Heart left ventricle (tissue), 16 donors: ENCODE results near the gene COL6A1. TPM values are rescaled to one million over a fixed set of nuclear protein-coding genes. Genes with fewer than 3 reads are reported as not detected.
"Not testable (repeated sequence)": the region's sequence is repeated elsewhere in the genome, so short reads cannot be mapped to it uniquely, and the experiment has no call there.

Experiments
- ATAC-seq, 4 donors: fragments of 200-7000 bp; cut with Tn5 transposase; one replicate each; pipeline ENCODE4 v1.9.1; 2020 to 2022; ENCODE audit warnings: moderate library complexity in 4 of 4, mild to moderate bottlenecking in 3 of 4, moderate number of reproducible peaks in 1 of 4
- DNase-seq, 5 donors: peaks; one replicate each; pipeline ENCODE4 v3.0.0-alpha.2; 2020
- H3K27ac ChIP-seq, 12 donors: fragments of 200-600 bp; sonication (generic) in 4 of 12; one replicate each; pipeline versions ENCODE4 v1.5.0 to v1.8.0; 2016 to 2022; ENCODE audit warnings: mild to moderate bottlenecking in 2 of 12
- H3K27me3 ChIP-seq, 9 donors: fragments of 200-600 bp; sonication (generic) in 2 of 9; one replicate each; pipeline versions ENCODE4 v1.5.1 to v1.8.0; 2016 to 2022; ENCODE audit warnings: mild to moderate bottlenecking in 3 of 9
- H3K36me3 ChIP-seq, 9 donors: fragments of 200-600 bp; sonication (generic) in 2 of 9; one replicate each; pipeline versions ENCODE4 v1.5.0 to v1.8.0; 2018 to 2022; ENCODE audit warnings: mild to moderate bottlenecking in 2 of 9
- H3K4me1 ChIP-seq, 12 donors: fragments of 200-600 bp; sonication (generic) in 4 of 12; one replicate each; pipeline versions ENCODE4 v1.5.0 to v1.8.0; 2016 to 2022; ENCODE audit warnings: mild to moderate bottlenecking in 3 of 12
- H3K4me3 ChIP-seq, 12 donors: fragments of 200-600 bp; sonication (generic) in 4 of 12; one replicate each; pipeline versions ENCODE4 v1.5.0 to v1.8.0; 2017 to 2022; ENCODE audit warnings: mild to moderate bottlenecking in 9 of 12, moderate library complexity in 4 of 12
- H3K9me3 ChIP-seq, 12 donors: fragments of 200-600 bp; sonication (generic) in 4 of 12; one replicate each; pipeline versions ENCODE4 v1.5.0 to v1.8.0; 2016 to 2022; ENCODE audit warnings: mild to moderate bottlenecking in 1 of 12
- POLR2A ChIP-seq, 2 donors: fragments of 450-650 bp; IDR thresholded peaks; one replicate each; pipeline ENCODE4 v1.6.1; 2017; ENCODE audit warnings: antibody characterized with exemption in 2 of 2, mild to moderate bottlenecking in 2 of 2, moderate library complexity in 2 of 2
- WGBS, 4 donors: extraction: QIAGEN DNeasy Blood & Tissue Kit in 2 of 4; methylation state at CpG; one replicate each; pipeline versions ENCODE4 v1.1.5 to v1.1.7; 2013 to 2018; 5-methylcytosine and 5-hydroxymethylcytosine counted together
- intact Hi-C, 10 donors: fragments of 100-400 bp; cut with DNase I; formaldehyde crosslinking; loops; one replicate each; pipeline versions ENCODE4 v1.11.1 to v1.14.2; 2022
- polyA plus RNA-seq, 2 donors: library from polyadenylated mRNA; stranded (reverse); fragments of 200-250 nt; gene quantifications; one replicate each; pipeline ENCODE4 v1.2.3, GENCODE V29; 2013
- total RNA-seq, 9 donors: library from RNA; depleted of rRNA in 2 of 9; stranded (reverse); fragments of >200 nt in 2 of 9; fragmentation: NEBNext Ultra II Directional in 3 of 9; extraction: Animal tissue kit (Norgen Biotek cat#: 25700) in 3 of 9; gene quantifications; one replicate each; pipeline versions ENCODE4 v1.1.0 to v1.2.4, GENCODE V29; 2016 to 2023
- TF ChIP-seq, protein P1 (sequence below), 12 donors: fragments of 200-600 bp; sonication (generic) in 4 of 12; IDR thresholded peaks; one replicate each; pipeline versions ENCODE4 v1.5.0 to v1.8.0; 2018 to 2022; ENCODE audit warnings: antibody characterized with exemption in 12 of 12, mild to moderate bottlenecking in 5 of 12
- donor health status: ischemic (EF 13 %, LVEDD 7.1; RV severe dilation, severe dysfunction).
- donor health status: healthy with polysubstance abuse.
- donor health status: DM: no; HTN: yes; CAD: no.
- donor health status: DM: no; HTN: no; CAD: no.
- donor health status: ischemic (EF 25% LVEDD 6.9; RV normal size, moderate dysfunction).
- donor health status: ischemic (EF 25% LVEDD 5.7; RV mildly dilated, moderate dysfunction).
- donor health status: healthy.
- donor health status: DM: yes; HTN: yes; CAD: no.
- donor health status: ischemic (EF 35%, LVEDD 5.7; RV mildly dilated, moderate dysfunction).
- donor health status: nonischemic (EF 11% LVEDD 7.7; RV severe dilation, severe dysfunction).
- donor health status: DM: yes; HTN: yes; CAD: no.
- donor health status: PGD.
- donor health status: ischemic (EF 29% LVEDD 5.4; RV normal size, mild dysfunction).
- donor health status: nonischemic (EF 23%, LVEDD 6.1; RV moderate dilation, normal function).

The COL6A1 gene
- total and polyA plus RNA-seq, 11 donors = 92.4 to 385 (median 149) TPM

DNA sequence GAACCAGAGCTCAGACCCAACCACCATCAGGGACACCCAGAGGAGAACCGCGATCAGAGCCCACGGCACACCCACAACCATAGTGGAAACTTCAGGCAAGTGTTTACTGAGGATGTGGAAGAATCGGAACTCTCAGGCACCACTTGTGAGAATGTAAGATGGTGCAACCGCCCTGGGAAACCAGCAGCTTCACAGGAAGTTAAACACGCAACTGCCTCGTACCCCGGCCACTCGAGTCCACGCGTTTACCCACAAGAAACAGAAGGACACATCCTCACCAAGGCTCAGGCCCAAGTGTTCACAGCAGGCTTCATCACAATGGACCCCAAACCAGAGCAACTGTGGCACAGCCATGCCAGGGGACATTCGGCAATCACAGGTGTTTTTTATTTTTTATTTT, 64.9 kb downstream of the COL6A1 start:
- Histone ChIP-seq H3K27ac (peak overlapping the region in 2 of 12 donors; percentile 19 to 37), H3K27me3 (no peaks in the 10 kb centered on the region), H3K9me3 (no peaks in the 10 kb centered on the region), H3K4me1 (peaks cover 0 to 16% (median 7%) of the 10 kb centered on the region in 12 donors), H3K4me3 (no peak overlapping the region), H3K36me3 (no peaks in the 10 kb centered on the region)
- ATAC-seq = no peak
- intact Hi-C loops = loop anchor here in 1 of 10 donors (5.0 kb wide), 1 partner anchor 74 kb away; no protein-coding TSS in a partner anchor
- no peak for DNase-seq
- TF ChIP-seq, protein P1, sequence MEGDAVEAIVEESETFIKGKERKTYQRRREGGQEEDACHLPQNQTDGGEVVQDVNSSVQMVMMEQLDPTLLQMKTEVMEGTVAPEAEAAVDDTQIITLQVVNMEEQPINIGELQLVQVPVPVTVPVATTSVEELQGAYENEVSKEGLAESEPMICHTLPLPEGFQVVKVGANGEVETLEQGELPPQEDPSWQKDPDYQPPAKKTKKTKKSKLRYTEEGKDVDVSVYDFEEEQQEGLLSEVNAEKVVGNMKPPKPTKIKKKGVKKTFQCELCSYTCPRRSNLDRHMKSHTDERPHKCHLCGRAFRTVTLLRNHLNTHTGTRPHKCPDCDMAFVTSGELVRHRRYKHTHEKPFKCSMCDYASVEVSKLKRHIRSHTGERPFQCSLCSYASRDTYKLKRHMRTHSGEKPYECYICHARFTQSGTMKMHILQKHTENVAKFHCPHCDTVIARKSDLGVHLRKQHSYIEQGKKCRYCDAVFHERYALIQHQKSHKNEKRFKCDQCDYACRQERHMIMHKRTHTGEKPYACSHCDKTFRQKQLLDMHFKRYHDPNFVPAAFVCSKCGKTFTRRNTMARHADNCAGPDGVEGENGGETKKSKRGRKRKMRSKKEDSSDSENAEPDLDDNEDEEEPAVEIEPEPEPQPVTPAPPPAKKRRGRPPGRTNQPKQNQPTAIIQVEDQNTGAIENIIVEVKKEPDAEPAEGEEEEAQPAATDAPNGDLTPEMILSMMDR (IDR thresholded peaks at IDR 0.05) = no peak
- no peak for TF ChIP-seq POLR2A (IDR thresholded peaks at IDR 0.05)
- 85 to 91% (median 87%) methylated on average over 12 of the region's 12 CpGs for WGBS, 4 donors

DNA sequence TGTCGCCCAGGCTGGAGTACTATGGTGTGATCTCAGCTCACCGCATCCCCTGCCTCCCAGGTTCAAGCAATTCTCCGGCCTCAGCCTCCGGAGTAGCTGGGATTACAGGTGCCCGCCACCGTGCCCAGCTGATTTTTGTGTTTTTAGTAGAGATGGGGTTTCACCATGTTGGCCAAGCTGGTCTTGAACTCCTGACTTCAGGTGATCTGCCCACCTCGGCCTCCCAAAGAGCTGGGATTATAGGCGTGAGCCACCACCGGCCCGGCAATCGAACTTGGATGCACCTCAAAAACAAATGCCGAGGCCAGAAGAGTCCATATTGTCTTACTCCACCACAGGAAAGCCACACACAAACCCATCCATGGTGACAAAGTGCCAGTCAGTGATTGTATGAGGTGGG, 65.3 kb downstream of the COL6A1 start:
- 88 to 97% (median 94%) methylated on average over 12 of the region's 12 CpGs for WGBS, 4 donors
- not testable (repeated sequence) for H3K9me3 ChIP-seq, H3K4me3 ChIP-seq, H3K36me3 ChIP-seq, DNase-seq, ATAC-seq, H3K27ac ChIP-seq, H3K27me3 ChIP-seq
- intact Hi-C loops = loop anchor here in 1 of 10 donors (5.0 kb wide), 1 partner anchor 75 kb away; no protein-coding TSS in a partner anchor
- peaks cover 0 to 16% (median 7%) of the 10 kb centered on the region in 12 donors for H3K4me1 ChIP-seq

DNA sequence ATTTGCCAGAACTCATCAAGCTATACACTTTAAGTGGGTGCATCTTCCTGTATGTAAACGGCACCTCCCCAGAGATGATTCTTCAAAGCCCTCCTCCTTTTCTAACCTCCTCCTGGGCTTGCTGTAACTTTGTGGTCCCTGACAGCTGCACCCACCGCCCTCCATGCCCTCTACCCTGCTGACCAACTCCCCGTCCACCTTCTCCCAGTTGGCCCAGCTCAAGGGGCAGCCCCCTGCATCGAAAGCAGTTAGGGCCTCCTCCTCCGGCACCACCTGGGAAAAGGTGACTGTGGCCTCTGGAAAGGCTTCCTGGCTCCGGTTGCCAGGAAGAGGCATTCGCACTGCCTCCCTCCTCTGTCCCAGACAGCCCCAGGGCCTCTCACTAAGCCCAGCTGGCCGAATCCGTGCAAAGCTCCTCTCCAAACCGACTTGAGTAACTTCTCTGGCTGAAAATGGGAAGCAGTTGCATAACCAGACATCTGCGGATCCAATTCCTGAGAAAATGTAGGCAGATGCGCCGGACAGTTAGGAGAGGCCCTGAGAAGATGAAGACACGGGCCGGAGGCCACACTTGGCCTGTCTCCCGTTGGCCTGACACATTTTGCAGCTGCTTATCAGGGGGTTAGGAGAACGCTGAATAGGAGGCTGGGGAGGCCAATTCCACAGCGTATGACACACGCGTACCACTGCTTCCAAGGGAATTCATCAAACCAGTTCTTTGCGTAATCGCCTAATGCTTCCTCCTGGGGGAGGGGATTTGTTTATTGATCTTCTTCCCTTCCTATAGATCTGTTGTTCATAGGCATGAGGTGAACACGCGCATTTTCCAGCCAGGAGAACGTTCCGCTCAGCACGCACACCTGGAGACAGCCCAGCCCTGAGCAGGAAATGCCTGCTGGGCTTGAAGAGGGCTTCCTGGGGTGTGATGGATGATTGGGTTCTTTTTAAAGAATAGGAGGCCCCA, 67.6 kb downstream of the COL6A1 start:
- no peaks in the 10 kb centered on the region for H3K9me3 ChIP-seq
- TF ChIP-seq, protein P1 (IDR thresholded peaks at IDR 0.05) = no peak
- no peak for TF ChIP-seq POLR2A (IDR thresholded peaks at IDR 0.05)
- H3K27ac ChIP-seq = peak overlapping the region; percentile 65 to 90 (median 80)
- no peaks in the 10 kb centered on the region for H3K36me3 ChIP-seq
- DNase-seq (peak; percentile 87 to 91 (median 89)), ATAC-seq (peak; percentile 85 to 95 (median 94))
- H3K4me3 ChIP-seq = no peak overlapping the region
- H3K4me1 ChIP-seq = peaks cover 0 to 19% (median 7%) of the 10 kb centered on the region in 12 donors
- 49 to 62% (median 52%) methylated on average over 22 to 27 of the region's 27 CpGs for WGBS, 4 donors
- no peaks in the 10 kb centered on the region for H3K27me3 ChIP-seq
- intact Hi-C loops = loop anchor here in 1 of 10 donors (5.0 kb wide), 1 partner anchor 77 kb away; no protein-coding TSS in a partner anchor

DNA sequence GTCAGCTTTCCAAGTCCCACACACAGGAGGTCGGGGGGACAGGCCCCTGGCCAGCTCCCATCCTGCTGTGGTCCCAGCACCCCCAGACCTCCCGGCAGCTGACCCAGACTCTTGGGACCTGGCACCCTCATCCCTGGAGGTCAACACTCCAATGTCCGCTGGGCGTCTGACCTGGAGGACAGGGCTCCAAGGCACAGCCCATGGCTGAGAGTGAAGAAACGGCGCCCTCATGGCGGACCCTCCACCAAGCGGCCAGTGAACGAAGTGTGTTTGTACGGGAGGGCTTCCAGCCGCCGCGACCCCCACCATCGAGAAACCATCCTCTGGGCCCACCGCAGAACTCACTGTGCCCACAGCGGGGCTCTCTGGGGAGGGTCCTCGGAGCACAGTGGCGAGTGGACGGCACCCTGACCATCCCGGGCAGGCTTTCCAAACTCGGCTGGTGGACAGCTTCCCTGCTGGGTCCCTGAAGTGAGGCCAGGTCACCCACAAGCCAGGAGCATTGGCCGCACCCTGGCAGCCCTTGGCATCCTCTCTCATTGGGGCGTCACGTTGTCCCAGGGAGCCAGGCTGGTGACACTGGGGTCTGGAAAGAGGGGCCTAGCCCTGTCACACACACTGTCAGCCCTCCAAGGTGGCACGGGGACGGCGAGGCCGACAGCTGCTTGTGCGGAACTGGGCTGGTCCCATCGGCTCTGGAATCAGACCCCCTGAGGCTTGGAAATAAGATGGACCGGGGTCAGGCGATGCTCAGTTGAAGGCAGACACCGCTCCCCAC, 68.5 kb downstream of the COL6A1 start:
- Histone ChIP-seq H3K9me3 (no peaks in the 10 kb centered on the region), H3K36me3 (no peaks in the 10 kb centered on the region), H3K27ac (peak overlapping the region; percentile 54 to 90 (median 80)), H3K4me1 (peaks cover 0 to 22% (median 10%) of the 10 kb centered on the region in 12 donors), H3K27me3 (no peaks in the 10 kb centered on the region), H3K4me3 (no peak overlapping the region)
- 88 to 94% (median 91%) methylated on average over 17 to 33 of the region's 33 CpGs for WGBS, 4 donors
- intact Hi-C loops = loop anchor here in 1 of 10 donors (5.0 kb wide), 1 partner anchor 78 kb away; no protein-coding TSS in a partner anchor
- no peak for TF ChIP-seq POLR2A (IDR thresholded peaks at IDR 0.05)
- TF ChIP-seq, protein P1 (IDR thresholded peaks at IDR 0.05) = no peak
- ATAC-seq (peak in 1 of 4 donors; percentile 21), DNase-seq (peak in 1 of 5 donors; percentile 70)
